Ureter (tissue), 1 donor: ENCODE results near the gene IQCH. TPM values are rescaled to one million over a fixed set of nuclear protein-coding genes. Genes with fewer than 3 reads are reported as not detected.

Experiments
- DNase-seq: peaks from one replicate; pipeline ENCODE4 v3.0.0-alpha.2; 2020; ENCODE audit warnings: low spot score
- total RNA-seq: library from RNA; stranded (reverse); gene quantifications from one replicate; pipeline ENCODE4 v1.2.4, GENCODE V29; 2023
- donor health status: DM: yes; HTN: yes; CAD: no.

The IQCH gene
- 14.4 TPM for total RNA-seq

DNA sequence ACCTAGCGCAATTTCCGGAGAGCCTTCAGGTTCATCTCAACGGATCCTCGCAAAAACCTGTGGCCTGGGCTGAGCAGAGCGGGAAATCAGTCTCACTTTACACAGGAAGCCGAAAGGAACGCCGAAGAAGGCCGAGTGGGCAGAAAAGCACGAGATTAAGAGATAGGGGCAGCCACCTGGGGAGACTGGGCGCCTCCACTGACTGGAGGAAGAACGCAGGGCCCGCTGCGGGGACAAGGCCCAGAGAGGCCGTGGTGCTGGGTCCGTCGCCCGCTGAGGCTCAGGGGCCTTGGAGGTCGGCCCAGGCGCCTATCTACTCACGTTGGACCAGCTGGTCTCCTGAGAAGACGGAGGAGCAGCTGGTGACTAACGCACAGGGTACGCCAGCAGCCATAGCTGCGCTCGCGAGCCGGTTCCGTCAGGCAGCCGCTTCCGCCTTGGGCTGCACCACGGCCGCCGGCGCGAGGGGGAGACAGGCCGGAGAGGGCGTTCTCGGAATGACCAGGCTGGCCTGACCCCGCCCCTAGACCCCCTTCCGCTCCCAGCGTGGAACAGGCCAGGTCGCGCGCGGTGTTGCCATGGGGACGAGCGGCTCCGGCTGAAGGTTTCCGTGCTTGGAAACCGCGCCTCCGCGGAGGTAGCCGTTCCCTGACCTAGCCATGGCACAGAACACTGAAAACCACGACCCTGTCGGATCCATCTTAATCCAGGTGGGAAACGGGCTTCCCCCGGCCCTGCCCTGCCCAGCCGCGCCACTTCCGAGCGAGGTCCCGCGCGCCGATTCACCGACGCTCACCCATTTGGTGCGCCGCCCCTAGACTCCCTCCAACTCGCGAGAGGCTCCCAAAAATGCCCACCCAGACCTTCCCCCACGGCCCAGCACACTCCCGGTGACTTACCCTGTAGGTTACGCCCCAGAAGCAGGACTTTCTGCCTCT lies at the start of gene IQCH, which contains the start of gene AAGAB:
Gene IQCH, plus strand, starts transcription at position 549 of the 938 bp plus-strand sequence. Its CDS starts 111 bp downstream, at position 660.
Gene AAGAB, minus strand, starts transcription at position 424 of the 938 bp plus-strand sequence. Its CDS starts 30 bp downstream, at position 394.
- peak; percentile 99 for DNase-seq

DNA sequence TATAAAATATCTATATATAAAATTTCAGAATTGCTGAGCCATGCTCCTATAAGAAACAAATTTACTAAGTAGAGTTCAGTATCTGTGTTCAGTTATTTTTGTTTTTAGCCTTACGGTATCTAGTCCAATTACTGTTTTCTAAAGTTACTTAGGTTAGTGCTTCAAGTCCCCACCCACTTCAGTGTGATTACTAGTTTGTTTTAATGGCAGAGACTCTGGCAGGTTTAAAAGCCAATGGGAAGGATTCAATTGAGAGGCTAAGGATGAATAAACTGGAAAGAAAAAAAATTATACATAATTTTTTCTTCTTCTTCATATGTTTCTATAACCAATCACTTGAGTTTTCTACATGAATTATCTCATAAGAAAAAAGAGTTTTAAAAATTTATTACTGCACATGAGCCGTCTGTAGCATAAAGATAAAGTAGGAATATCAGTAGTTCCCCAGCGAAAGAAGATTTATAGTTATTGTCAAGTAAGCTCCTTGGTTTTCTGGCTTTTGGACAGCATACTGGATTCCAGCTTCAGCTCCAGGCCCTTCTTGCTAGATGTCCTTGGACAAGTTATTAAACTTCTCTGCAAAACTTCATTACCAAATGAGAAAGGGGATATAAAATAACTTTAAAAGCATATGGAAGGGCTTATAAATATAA lies 46.9 kb upstream of the IQCH start:
- no peak for DNase-seq

DNA sequence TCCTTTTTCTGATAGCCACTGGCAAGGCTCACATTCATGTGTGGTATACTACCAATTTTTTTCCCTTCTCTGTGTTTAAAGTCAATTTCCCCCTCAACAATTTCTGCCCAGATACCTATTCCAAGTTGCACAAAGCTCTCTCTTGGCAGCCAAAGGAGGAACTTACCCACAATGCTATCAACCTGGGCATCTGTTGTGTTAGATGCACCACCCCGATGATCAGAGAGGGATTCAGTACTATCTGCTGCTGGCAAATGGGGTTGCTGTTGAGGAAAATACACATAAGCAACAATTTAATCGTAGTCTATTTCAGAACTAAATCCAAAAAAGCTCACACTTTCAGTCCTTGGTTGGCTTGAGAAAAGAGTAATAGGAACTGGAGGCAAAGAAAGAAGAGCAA lies 46.2 kb upstream of the IQCH start:
- no peak for DNase-seq

DNA sequence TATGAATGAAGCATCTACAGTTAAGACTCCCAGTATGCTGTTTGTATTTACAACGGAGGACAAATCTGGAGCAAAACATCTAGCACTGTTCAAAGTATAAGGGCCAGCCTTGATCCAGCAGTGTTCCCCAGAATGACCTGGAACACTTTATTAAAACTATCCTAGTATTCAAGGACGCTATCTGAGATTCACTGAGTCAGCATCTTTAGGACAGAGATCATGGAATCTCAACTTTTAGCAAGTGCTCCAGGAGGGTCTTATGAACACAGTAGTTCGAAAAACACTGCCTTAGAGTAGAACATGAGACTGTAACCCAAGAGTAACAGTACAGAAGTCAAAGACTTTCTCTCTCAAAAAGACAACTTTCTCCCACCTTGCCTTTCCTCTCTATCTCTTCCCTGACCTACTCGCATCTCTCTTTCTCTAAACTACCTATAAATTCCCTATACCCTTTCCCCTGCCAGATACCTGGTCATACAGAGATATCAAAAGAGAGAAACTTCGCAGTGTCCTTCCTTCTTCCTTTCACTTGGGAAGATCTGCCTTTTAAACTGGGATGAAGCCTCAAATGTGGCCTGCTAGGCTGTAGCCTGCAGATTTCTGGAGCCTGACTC lies 43.9 kb upstream of the IQCH start:
- DNase-seq: no peak

DNA sequence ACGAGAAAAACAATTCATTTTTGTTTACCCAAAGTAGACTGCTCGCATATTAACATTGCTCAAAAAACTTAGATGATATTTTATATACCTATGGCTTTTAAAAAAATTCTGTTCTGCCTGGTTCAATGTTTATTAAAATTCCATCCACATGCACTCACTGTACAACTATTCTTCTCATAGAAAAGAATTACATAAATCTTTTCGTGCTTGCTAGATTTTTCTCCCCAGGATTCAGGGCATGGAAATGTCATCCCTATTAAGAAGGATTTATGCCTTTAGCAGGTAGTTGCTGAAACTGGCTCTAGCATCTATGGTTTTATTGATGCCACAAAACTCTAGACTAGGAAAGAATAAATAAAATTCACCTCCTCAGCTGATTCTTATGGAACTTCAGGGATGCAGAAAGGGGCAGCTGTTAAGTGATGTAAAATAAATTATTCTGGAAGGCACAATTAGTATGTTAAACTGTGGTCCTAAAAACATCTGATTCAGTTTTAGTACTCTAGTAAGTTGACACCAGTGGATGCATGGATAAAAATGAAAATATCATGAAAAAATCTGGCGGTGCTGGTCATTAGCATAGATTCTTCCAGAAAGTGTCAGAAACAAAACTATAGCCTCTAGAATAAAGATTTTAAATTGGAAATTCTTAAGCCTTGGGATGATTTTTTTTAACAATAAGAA lies 41.8 kb upstream of the IQCH start:
- no peak for DNase-seq

DNA sequence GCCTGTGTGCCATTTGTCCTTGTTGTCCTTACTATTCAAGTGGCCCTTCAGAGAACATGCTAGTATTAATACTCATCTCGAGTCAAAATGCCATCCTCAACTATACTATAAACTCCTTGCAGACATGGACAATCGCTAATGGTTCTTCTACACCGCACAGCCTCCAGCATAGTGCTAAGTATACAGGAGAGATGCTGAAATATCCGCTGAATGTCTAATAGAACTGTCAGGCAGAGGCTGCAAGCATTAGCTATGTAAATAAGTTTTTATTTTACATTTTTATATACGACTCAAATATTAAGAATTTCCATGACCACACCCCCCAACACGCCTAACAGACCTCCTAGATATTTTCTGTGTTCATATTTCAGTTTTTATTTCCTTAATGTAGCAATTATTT lies 39.5 kb upstream of the IQCH start:
- no peak for DNase-seq

DNA sequence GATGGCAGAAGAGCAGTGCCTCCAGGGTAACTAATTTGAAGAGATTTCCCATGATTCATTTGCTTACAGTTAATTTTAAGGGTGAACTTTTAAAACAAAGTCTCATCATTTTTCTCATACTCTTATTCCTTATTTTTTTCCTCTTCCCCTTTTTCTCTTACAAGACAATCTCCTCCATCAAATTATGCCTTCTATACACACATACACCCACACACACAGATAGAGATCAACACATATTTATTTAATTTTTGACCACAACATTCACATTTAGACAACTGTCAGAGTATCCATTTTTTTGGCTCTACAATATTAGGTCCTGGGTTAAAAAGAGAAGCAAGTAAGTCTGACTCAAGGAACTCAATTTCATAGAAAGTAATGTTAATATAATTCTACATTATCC lies 37.7 kb upstream of the IQCH start:
- DNase-seq: no peak

DNA sequence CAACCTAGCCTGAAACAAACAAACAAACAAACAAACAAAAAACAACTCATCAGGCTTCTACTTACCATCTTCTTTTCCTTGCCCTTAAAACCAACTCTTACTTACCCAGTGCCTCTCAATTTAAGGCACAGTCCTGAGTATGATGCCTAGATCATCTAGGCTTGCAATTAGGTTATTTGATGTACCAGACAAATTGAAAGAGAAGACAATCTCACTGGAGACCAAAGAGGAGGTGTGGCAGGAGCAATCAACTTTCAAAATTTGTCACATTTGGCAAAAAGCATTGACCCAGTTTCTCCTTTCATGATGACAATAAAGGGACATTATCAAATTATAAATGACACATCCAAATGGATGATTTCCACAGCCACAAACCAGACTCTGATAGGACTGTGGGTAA lies 36.2 kb upstream of the IQCH start:
- no peak for DNase-seq

DNA sequence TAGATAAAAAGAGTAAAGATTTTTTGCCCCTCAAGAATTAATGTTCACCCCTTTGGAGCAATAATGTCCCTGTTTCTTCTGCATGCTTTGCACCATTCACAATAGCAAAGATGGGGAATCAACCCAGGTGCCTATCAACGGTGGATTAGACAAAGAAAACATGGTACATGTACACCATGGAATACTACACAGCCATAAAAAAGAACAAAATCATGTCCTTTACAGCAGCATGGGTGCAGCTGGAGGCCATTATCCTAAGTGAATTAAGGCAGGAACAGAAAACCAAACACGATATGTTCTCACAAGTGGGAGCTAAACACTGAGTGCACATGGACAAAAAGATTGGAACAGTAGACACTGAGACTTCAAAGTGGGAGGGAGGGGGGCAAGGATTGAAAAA lies 35.3 kb upstream of the IQCH start:
- no peak for DNase-seq

DNA sequence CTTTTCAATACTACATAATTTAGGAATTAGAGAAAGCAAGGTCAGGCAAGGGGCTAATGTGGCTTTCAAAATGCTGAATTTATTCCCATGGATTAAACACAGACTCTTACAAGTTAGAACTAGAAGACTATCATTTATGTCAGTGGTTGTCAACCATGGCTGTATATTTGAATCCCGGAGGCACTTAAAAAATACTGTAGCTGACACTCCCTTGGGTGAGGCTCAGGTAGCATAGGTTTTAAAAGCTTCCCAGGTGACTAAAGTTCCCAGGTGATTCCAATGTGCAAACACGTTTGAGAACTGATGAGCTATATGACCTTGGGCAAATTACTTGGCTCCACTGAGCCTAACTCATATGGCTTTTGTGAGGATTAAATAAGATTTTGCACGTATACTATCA lies 29.7 kb upstream of the IQCH start:
- no peak for DNase-seq

DNA sequence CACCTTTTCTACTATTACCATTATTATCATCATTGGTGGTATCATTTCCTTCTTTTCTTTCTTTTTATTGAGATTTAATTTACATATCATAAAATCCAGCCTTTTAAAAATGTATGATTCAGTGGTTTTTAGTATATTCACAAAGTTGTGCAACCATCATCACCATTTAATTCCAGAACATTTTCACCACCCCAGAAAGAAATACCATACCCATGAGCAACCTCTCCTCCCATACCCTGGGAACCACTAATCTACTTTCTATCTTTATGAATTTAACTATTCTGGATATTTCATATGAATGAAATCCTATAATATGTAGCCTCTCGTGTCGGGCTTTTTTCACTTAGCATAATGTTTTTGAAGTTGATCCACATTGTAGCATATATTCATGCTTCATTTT lies 29.2 kb upstream of the IQCH start:
- DNase-seq: no peak

DNA sequence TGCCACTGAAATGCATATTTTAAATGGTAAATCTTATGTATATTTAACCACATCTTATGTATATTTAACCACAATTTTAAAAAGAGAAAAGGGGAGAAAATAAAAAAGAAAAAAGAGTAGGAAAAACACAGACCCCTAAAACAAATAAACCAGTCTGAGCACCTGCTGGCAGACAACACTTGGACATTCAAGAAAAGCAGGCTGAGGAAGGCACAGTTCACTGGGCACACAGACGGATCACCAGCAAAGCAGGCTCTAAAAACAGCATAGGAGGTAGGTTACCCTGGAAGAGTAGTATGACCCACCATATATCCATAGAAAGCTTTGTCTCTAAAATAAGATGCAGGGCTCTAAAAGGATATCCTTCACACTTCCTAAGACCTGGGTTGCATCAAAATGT lies 27.2 kb upstream of the IQCH start:
- DNase-seq: no peak

DNA sequence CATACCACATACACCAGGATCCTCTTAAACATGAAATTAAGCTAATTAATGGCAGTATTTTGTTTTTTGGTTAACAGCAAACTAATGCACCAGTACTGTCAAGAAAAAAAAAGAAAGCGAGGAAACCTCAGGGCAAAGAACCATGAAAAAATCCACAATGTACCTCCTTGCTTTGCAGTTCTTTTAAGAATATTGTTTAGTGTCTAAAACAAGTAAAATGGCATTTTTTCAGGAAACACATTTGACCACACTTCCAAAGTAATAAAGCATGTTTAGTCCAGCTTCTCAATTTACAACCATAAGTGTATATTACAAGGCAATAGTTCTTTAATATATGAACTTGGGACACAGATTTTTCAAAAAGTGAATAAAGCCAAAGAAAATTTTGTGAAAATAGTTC lies 26.7 kb upstream of the IQCH start:
- DNase-seq: no peak

DNA sequence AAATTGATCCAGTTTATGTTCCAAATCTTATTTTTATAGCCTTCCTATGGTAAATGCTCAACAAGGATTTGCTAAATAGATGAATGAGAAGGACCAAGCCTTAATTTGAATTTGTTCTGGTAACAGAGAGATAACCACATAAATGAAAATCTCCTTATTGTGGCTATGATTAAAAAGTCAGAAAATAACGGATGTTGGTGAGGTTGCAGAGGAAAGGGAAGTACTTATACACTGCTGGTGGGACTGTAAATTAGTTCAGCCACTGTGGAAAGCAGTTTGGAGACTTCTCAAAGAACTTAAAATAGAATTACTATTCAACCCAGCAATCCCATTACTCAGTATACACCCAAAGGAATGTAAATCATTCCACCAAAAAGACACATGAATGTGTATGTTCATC lies 26.3 kb upstream of the IQCH start:
- no peak for DNase-seq

DNA sequence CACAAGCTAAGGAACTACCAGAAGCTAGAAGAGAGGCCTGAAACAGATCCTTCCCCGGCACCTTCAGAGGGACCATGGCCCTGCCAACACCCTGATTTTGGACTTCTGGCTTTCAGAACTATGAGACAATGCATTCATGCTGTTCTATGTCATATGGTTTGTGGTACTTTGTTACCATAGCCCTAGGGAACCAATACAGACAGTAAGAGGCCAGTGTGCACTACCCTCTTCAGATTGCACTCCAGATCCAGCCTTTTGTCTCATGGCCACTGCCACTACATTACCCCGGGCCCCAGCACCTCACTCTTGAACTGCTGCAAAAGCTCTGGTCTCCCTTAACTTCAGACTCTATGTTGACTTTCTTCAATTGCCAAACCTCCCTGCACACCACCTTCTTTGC lies 24.1 kb upstream of the IQCH start:
- no peak for DNase-seq

DNA sequence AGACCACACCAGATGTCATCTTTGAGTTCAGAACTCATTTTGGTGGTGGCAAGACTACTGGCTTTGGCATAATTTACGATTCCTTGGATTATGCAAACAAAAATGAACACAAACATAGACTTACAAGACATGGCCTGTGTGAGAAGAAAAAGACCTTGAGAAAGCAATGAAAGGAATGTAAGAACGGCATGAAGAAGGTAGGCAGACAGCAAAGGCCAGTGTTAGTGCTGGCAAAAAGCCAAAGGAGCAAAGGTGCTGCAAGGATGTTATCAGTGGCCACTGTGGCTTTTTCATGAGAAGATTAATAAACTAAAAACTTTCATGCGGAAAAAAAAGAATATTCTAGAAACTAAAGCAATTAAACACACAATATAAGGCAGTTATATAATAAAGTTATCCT lies 22.0 kb upstream of the IQCH start:
- no peak for DNase-seq

DNA sequence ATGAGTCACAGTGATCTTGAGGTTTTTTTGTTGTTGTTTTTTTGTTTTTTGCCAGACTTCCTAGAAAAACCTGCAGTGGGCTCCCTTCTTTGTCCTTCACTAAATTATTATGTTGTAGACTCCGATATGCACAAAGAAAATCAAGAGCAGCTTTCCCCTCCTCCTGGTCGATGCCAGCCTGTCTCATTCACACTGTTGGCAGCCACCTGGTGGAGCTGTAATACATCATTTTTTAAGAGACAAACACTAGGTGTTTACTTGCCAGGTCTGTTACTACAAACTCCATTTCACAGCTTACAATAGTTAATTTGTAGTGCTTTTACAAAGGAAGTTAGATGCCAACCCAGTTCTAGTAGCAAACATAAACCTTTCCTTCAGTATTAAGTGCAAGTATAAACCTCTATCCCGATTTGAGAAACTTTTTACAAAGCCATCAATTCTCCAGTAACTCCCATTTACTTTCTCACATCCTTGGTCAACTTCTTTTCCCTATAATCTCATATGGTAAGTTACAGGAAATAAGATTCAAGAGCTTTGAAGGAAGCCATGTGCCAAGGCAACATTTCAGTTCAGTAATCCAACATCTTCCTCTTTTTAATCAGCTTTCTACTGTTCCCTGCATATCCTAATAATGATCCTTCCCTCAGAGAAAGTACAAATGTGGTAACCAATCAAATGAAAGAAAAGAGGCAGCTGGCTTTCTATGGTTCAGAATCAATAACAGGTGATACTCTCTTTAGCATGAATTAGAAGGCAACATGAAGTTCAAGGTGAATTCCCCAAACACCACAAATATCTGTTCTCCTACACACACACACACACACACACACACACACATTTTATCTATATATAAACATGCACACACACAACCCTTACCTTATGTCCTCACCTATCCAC lies 14.1 kb upstream of the IQCH start:
- no peak for DNase-seq

DNA sequence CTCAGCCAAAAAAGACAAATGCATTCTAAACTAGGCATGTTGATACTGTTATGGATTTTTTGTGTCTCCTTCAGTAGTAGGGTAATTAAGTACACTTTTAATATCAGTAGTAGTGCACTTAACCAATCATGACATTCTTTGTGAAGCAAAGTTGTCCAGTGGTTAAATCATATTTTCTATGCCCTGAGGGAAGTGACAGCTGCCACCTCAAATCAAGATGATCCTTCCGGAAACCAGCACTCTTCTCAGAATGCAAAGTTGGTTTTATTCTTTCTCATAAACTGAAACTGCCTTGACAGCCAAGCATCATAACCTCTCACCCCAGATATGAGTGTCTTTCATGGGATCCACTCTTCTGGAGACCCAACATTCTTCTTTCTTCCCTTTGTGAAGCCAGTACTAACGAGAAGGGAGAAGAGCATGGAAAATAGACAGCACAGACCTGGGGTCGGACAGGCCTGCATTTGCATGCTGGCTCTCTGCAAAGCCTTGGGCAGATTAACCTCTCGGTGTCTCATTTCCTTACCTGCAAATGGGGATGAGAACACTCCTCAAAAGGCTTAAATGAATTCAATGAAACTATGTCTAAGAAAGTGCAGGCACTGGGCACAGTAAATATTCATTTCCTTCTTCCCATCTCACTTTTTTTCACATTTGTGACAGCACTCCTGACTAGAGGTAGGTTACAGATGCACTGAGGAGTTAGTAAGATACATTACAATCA lies 13.3 kb upstream of the IQCH start:
- DNase-seq: no peak

DNA sequence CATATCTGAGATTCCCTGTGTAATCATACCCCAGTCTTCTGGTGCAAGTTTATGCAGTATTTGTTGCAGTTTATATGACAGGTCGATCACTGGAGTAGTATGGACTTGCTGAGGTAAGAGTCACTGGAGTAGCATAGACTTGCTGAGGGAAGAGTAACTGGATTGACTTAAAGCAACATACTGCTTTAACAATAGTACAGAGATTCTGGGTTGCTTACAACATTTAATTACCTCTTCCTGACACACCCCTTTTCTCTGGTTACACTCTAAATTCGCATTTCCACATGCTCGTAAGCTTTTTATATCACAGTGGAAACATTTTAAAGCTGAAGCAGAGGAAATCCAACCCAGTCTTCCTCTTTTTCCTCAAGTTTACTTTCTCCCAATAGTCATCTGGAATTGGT lies 11.9 kb upstream of the IQCH start:
- no peak for DNase-seq

DNA sequence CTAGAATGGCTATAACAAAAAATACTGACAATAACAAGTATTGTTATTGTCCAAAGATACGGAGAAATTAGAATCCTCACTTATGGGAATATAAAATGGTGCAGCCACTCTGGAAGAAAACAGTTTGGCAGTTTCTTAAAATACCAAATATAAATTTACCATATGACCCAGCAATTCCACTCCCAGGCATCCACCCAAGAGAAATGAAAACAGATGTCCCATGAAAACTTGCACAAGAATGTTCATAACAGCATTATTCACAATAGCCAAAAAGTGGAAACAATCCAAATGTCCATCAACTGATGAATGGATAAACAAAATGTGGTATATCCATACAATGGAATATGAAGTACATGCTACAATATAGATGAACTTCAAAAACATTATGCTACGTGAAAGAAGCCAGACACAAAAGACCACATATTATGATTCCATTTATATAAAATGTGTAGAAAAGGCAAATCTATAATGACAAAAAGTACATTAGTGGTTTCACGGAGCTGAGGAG lies 9.6 kb upstream of the IQCH start:
- DNase-seq: no peak
